Kidney (tissue), 14 donors: ENCODE results near the gene PSMB11. TPM values are rescaled to one million over a fixed set of nuclear protein-coding genes. Genes with fewer than 3 reads are reported as not detected.
A peak's percentile ranks its signal among the peaks of the same experiment; 100 is the strongest.

Source experiments
- DNase-seq, 5 donors: peaks; one replicate each; pipeline ENCODE4 v3.0.0-alpha.2; 2013 to 2020
- FAIRE-seq: peaks from 2 replicates; lab custom pipeline; 2012; peaks lifted over from hg19 to GRCh38; lab: Jason Lieb, UNC
- H3K27ac ChIP-seq, 2 donors: one replicate each; pipeline ENCODE4 v1.7.0; 2013; ENCODE audit warnings: low read depth in 2 of 2, low read length in 2 of 2, inconsistent platforms in 1 of 2
- H3K27me3 ChIP-seq: one replicate; pipeline ENCODE4 v1.7.1; 2013; ENCODE audit warnings: low read length, inconsistent platforms; ENCODE audit not compliant: control insufficient read depth, insufficient read depth
- H3K36me3 ChIP-seq, 3 donors: one replicate each; pipeline versions ENCODE4 v1.7.0 to v1.7.1; 2013; ENCODE audit warnings: low read length in 3 of 3, control low read depth in 1 of 3, inconsistent platforms in 1 of 3; ENCODE audit not compliant: insufficient read depth in 3 of 3, control insufficient read depth in 2 of 3
- H3K4me1 ChIP-seq, 3 donors: one replicate each; pipeline versions ENCODE4 v1.7.0 to v1.7.1; 2013; ENCODE audit warnings: low read length in 3 of 3, inconsistent platforms in 1 of 3, low read depth in 1 of 3; ENCODE audit not compliant: control insufficient read depth in 2 of 3, insufficient read depth in 2 of 3
- H3K4me3 ChIP-seq, 3 donors: one replicate each; pipeline versions ENCODE4 v1.7.0 to v1.8.1; 2013; ENCODE audit warnings: low read length in 3 of 3, control low read depth in 1 of 3, inconsistent platforms in 1 of 3
- H3K9ac ChIP-seq, 3 donors: one replicate each; pipeline versions ENCODE4 v1.7.0 to v1.7.1; 2013; ENCODE audit warnings: low read length in 3 of 3, control low read depth in 1 of 3, inconsistent platforms in 1 of 3
- H3K9me3 ChIP-seq, 3 donors: one replicate each; pipeline versions ENCODE4 v1.7.0 to v1.7.1; 2013; ENCODE audit warnings: low read length in 3 of 3, control low read depth in 1 of 3, inconsistent platforms in 1 of 3; ENCODE audit not compliant: control insufficient read depth in 2 of 3, insufficient read depth in 1 of 3
- intact Hi-C: fragments of 100-400 bp; cut with DNase I; formaldehyde crosslinking; loops from one replicate; pipeline ENCODE4 v1.11.1; 2022
- polyA plus RNA-seq: library from polyadenylated mRNA; stranded (reverse); fragments of 350-450 nt; fragmentation: Illumina TruSeq; extraction: RNeasy Lipid Tissue Mini Kit (QIAGEN cat#74804); gene quantifications from one replicate; pipeline ENCODE4 v1.2.3, GENCODE V29; 2014; ENCODE audit warnings: low read depth, low replicate concordance; ENCODE audit not compliant: insufficient read depth
- total RNA-seq: library from RNA; stranded (reverse); fragmentation: NEBNext Ultra II Directional; extraction: Animal tissue kit (Norgen Biotek cat#: 25700); gene quantifications from one replicate; pipeline ENCODE4 v1.2.1, GENCODE V29; 2021
- TF ChIP-seq, protein P1 (sequence below): IDR thresholded peaks from 3 replicates; pipeline ENCODE4 v1.5.1; 2012; ENCODE audit warnings: mild to moderate bottlenecking, moderate library complexity, borderline replicate concordance; ENCODE audit not compliant: insufficient read depth; ENCODE audit errors: extremely low read depth
- donor health status: control.
- donor health status: control.
- donor health status: control.
- donor health status: control.
- donor health status: control.
- donor health status: DM: yes; HTN: yes; CAD: no.
- donor health status: Normal renal cell carcinoma (clear cell type).

PSMB11 gene
- total and polyA plus RNA-seq, 2 donors from 2014 or later = not detected

DNA sequence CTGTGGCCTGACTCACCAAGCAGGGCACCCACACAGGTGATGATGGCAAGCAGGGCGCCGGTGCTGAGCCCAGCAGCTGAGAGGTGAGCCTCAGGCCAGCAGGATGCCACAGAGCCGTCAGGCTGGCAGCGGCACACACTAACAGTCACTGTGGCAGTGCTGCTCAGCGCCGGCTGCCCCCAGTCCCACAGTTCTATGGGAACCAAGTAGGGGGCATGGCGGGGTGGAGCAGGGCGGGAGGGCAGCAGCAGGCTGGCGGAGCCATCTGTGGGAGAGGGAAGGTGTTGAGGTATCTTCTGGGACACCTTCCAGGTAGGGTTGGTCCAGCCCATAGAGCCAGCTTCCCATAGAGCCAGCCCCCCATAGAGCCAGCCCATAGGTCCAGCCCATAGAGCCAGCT lies 7.0 kb downstream of the PSMB11 start:
- H3K4me3 ChIP-seq = no peak overlapping the region
- no peak overlapping the region for H3K9ac ChIP-seq
- peaks cover 0 to 2% (median 0%) of the 10 kb centered on the region in 3 donors for H3K4me1 ChIP-seq
- H3K9me3 ChIP-seq = no peaks in the 10 kb centered on the region
- DNase-seq = peak in 1 of 5 donors; percentile 69
- intact Hi-C loops = no loop called here
- H3K27me3 ChIP-seq = no peaks in the 10 kb centered on the region
- FAIRE-seq = no peak
- H3K27ac ChIP-seq = no peak overlapping the region
- no peaks in the 10 kb centered on the region for H3K36me3 ChIP-seq
- TF ChIP-seq, protein P1, sequence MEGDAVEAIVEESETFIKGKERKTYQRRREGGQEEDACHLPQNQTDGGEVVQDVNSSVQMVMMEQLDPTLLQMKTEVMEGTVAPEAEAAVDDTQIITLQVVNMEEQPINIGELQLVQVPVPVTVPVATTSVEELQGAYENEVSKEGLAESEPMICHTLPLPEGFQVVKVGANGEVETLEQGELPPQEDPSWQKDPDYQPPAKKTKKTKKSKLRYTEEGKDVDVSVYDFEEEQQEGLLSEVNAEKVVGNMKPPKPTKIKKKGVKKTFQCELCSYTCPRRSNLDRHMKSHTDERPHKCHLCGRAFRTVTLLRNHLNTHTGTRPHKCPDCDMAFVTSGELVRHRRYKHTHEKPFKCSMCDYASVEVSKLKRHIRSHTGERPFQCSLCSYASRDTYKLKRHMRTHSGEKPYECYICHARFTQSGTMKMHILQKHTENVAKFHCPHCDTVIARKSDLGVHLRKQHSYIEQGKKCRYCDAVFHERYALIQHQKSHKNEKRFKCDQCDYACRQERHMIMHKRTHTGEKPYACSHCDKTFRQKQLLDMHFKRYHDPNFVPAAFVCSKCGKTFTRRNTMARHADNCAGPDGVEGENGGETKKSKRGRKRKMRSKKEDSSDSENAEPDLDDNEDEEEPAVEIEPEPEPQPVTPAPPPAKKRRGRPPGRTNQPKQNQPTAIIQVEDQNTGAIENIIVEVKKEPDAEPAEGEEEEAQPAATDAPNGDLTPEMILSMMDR = no peak

DNA sequence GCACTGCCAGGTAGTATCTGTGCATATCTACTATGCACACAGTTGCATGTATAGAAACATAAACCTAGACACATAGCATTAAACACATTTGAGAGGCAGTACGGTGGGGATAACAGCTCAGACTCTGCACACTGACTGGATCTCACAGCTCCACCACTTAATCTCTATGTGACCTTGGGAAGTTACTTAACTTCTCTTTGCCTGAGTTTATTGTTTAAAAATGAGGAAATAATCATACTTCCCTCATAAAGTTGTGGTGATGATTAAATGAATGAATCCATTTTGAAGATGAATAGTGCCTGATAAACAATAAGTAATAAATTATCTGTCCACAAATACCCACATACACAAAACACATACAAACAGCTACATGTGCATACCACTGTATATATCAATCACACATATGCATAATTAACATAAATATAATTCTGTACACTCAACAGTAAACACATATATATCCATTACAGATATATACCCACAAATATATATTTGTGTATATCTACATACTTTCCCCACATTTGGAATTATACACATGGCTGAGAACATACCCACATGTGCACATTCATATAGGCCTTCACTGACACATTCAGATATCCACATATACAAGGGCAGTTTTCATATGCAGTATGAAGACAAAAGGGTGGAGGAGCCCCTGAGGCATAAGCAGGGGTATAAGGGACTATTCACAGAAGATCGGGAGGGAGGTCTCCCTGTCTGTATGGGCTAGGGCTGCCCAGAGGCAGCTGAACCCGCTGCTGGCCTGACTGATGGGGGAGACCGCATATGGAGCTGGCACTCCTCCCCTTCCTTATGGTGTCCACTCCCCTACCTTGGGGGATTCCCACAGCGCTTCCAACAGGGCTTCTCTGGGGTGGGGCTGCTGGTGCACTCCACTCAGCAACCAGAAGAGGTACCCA lies 9.4 kb downstream of the PSMB11 start:
- DNase-seq = no peak
- Histone ChIP-seq H3K27me3 (no peaks in the 10 kb centered on the region), H3K36me3 (no peaks in the 10 kb centered on the region), H3K9ac (no peak overlapping the region), H3K4me3 (no peak overlapping the region), H3K27ac (no peak overlapping the region), H3K4me1 (peaks cover 0 to 2% (median 0%) of the 10 kb centered on the region in 3 donors), H3K9me3 (no peaks in the 10 kb centered on the region)
- TF ChIP-seq, protein P1 = no peak
- intact Hi-C loops = no loop called here
- FAIRE-seq = no peak

DNA sequence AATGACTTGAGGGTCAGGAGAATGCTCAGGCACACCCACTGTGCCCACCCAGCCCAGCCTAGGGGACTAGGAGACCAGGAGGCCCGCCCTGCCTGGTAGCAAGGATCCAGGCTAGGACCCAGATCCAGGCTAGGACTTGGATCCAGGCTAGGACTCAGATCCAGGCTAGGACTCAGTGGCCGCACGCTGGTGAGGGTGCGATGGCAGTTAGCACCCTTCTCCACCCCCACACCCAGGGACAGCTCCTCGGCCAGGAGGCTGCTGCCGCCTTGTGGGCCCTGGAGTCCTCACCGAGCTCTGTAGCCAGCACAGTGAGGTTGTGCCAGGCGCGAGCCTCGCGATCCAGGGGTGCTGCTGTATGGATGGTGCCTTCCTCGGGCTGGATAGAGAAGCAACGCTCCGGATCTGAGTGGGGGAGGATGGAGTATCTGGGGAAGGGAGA lies 10.2 kb downstream of the PSMB11 start:
- intact Hi-C loops = no loop called here
- H3K36me3 ChIP-seq = no peaks in the 10 kb centered on the region
- no peak overlapping the region for H3K27ac ChIP-seq
- no peak overlapping the region for H3K4me3 ChIP-seq
- no peak overlapping the region for H3K9ac ChIP-seq
- no peaks in the 10 kb centered on the region for H3K9me3 ChIP-seq
- TF ChIP-seq, protein P1 = peak; percentile 6
- no peaks in the 10 kb centered on the region for H3K27me3 ChIP-seq
- FAIRE-seq (no peak), DNase-seq (peak in 1 of 5 donors; percentile 41)
- peaks cover 0 to 9% (median 4%) of the 10 kb centered on the region in 3 donors for H3K4me1 ChIP-seq
